ENCODE results near the gene ZGPAT.
A peak's percentile ranks its signal among the peaks of the same experiment; 100 is the strongest.
"Not testable (repeated sequence)": the region's sequence is repeated elsewhere in the genome, so short reads cannot be mapped to it uniquely, and the experiment has no call there.

ZGPAT gene

DNA sequence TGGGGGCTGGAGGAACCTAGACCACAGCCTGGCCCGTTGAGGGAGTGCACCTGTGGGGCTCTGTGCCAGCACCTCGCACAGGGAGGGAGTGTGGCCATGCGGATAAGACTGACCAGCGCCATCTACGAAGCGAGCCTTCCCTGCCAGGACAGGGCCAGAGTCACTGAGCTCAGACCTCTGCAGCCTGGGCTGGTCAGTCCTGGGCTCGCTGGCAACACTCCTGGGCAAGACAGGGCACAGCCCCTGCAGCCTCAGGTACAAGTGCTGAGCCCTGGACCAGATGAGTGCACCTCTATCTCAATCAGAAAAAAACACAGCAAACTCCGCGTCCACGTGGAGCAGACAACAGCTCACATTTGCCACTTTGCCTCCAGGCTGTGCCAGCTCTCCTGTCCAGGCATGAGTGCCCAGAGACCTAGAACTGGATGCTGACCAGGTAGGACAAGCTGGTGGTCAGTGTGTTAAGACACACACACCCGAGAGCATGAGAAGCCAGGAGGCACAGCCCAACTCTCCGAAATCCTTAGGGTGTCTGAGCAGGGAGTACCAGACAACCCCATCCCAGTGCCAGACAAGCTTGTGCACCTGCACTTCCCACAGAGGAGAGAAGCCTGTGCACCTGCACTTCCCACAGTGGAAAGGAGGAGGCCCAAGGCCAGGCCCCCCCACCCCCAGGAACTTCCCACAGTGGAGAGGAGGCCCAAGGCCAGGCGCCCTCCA, 4.9 kb upstream of the ZGPAT start:
- no peak for DNase-seq (ENCODE audit: low read depth in 3 of 3)

DNA sequence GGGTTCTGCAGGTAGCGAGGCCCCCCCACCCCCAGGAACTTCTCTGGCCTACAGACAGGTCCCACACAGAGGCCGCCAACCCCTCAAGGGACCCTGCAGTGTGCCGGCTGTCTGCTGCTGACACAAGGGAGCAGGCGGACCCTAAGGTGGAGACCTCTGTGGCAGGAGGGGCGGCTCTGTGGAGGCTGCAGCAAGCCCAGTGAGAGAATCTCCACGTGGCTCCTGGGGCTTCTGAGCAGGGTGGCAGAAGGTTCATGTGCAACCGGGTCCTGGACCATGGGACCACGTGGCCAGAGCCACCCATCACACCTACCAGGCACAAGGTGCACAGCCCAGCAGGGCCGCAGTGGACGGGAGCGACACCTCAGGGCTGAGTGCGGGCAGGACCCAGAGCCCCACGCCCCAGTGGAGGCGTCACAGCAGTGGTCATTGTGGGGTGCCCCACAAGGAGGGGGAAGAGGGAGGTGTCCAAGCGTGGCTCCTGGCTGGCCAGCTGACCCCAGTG, 4.3 kb upstream of the ZGPAT start:
- no peak for DNase-seq (ENCODE audit: low read depth in 3 of 3)

DNA sequence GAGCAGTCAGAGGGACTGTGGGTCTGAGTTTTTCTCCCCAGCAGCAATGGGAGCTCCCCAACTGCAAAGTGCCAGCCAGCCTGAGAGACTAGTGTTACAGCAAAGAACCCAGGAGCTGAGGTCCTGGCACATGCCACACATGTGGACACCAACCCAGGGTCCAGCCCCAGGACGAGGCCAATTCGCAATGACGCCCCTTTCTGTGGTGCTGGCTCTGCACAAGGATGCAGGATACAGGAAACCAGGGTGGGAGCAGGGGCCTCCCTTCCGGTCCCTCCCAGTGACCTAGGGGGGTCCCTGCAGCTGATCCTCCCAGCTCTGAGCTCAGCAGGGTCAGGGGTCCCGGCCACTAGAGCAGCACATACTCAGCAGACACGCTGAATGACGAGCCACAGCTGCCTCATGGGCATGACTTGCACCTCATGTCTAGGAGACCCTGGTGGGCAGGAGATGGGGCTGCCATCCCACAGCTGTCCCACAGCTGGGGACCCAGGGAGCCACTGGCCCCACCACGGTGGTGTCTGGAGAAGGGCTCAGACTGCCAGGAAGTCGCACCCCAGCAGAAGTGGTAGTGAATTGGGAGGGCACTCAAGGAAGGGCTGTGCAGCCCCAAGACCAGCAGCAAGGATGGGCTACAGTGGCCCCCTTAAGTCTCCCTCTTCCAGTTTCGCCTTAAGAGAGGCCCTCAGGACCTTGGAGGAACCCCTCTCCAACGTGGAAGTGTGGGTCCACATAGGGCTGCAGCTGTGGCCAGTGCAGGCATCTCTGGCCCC, 3.7 kb upstream of the ZGPAT start:
- DNase-seq (ENCODE audit: low read depth in 3 of 3) = no peak

DNA sequence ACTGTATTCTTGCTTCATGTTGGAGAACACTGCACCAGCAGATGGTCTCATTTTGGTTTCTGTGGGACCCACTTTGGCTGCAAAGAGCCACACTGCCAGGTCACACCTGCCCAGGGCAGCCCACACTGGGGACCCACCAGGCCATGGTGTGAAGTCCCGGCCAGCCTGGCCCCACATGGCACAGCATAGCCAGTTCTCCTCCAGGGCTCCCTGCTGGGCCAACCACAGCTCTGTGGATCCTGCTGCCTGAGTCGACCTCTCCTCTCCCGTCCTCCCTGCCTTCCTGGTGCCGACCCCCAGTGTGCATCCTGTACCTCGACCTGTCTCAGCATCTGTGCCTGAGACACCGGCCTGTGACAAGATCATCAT, 3.1 kb upstream of the ZGPAT start:
- no peak for DNase-seq (ENCODE audit: low read depth in 3 of 3)

DNA sequence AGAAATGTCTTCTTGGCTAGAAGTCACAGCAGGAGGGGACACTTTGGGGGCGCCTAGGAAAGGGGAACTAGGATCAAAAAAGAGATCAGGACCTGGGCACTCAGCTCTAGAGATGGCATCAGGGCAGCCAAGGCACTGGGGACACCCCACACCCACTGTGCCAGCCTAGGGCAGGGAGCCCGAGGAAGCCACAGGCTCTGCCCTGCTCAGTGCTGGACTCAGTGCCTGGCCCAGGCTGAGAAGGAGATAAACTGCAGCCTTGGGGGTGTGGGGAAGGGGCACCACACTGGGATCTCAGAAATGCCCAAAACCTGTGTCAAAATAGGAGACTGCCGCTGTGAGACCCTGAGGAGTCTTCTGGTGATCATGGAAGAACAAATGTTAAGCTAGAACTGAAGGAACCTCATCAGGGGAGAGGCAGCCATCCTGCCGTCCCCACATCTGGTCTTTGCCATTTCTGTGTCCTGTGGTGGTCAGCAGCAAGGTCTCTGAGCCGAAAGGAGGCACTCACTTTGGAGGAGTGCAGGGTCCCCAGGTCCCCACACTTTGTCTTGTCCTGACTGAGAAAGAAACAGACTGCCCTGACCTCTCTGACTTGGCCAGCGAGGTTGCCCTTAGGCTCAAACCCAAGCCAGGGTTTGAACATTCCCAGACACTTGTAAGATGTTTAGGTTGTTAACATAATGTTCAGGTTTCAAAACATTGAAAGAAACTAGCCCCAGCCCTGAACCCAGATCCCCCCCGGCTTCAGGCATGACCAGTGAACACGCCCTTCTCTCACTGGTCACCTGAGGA, 2.4 kb upstream of the ZGPAT start:
- no peak for DNase-seq (ENCODE audit: low read depth in 3 of 3)

DNA sequence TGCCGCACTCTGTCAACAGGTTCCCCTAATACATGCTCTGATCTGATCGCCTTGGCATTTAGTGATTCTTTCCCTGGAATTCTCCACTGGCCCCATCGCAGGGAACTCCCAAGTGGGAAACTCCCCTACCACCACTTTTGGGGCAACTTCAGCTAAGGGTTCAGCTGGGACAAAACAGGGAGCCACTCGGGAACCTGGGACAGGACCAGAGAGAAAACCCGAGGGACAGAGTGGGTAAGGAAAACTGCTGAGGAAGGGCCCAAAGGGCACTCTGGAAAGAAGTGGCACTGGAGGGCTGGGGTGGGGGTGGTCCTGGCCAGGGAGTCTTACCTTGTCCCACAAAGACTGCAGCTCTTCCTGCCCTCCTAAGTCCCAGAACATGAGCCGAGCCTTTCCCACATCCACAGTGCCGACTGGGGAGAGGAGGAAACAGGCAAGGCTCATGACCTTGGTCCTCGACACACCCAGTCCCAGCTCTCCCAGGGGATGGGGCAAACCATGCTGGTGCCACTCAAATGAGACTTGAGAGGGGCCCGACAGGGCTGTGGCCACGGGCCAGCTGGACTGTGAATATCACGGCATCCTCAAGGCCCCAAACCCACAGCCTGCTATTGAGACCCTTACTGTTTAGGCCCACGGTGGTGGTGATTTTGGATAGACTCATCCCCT, 1.7 kb upstream of the ZGPAT start:
- DNase-seq (ENCODE audit: low read depth in 3 of 3) = no peak

DNA sequence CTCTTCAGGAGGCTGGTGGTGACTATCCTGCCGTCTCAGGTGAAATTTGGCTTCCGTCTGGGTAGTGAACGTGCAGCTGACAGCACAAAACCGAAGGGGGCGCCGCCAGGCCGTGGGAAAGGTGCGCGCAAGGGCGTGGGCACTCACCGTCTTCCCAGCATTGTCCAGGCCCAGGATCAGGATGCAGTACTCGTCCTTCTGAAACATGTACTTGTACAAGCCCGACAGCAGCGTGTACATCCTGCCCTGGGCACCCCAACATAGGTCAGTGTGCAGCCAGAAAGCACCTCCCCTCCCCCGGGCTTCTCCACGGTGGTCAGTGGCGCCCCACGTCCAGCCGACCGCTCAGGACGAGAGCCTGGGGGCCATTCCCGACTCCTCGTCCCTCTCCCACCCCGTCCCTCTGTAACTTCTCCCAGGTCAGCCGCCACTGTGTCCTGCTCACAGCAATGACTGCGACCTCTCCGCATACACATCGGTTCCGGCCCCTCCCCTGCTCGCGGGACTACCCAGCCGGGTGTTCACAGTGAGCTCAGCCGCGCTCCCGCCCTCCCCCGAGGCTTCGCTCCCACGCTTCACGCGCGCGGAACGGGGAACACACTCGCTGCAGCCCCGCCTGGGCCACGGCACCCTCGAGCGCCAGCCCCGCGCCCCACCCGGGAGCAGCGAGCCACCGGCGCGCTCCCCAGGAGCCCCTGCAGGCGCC, 834 bp upstream of the ZGPAT start:
- DNase-seq (ENCODE audit: low read depth in 3 of 3) = peak; percentile 34 to 64 (median 35)

DNA sequence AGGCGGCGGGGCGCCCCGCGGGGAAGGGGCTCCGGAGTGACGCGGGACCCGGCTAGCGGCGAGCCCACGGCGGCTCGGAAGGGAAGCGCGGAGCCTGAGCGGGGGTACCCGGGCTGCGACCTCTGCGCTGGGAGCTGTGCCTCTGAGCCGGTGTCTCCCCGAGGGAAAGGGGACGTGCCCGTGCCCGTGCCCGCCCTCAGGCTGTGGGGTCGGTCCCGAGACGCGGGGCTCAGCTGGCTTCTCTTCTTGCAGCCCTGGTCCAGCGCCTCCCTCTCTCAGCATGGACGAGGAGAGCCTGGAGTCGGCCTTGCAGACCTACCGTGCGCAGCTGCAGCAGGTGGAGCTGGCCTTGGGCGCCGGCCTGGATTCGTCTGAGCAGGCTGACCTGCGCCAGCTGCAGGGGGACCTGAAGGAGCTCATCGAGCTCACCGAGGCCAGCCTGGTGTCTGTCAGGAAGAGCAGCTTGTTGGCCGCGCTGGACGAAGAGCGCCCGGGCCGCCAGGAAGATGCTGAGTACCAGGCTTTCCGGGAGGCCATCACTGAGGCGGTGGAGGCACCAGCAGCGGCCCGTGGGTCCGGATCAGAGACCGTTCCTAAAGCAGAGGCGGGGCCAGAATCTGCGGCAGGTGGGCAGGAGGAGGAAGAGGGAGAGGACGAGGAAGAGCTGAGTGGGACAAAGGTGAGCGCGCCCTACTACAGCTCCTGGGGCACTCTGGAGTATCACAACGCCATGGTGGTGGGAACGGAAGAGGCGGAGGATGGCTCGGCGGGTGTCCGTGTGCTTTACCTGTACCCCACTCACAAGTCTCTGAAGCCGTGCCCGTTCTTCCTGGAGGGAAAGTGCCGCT, 686 bp downstream of the ZGPAT start:
- no peak for DNase-seq (ENCODE audit: low read depth in 3 of 3)

DNA sequence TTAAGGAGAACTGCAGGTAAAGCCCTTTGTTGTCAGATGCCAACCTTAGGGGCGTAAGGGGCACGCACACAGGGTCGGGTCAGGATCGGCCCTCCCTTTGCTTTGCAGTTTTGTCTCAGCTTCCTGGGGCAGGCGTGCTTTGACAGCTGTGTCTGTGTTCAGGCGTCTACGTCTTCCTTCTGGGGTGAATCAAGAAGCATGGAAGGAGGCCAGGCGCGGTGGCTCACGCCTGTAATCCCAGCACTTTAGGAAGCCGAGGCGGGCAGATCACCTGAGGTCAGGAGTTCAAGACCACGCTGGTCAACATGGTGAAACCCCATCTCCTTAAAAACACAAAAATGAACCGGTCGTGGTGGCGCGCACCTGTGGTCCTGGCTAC, 1.3 kb downstream of the ZGPAT start:
- DNase-seq (ENCODE audit: low read depth in 3 of 3) = no peak

DNA sequence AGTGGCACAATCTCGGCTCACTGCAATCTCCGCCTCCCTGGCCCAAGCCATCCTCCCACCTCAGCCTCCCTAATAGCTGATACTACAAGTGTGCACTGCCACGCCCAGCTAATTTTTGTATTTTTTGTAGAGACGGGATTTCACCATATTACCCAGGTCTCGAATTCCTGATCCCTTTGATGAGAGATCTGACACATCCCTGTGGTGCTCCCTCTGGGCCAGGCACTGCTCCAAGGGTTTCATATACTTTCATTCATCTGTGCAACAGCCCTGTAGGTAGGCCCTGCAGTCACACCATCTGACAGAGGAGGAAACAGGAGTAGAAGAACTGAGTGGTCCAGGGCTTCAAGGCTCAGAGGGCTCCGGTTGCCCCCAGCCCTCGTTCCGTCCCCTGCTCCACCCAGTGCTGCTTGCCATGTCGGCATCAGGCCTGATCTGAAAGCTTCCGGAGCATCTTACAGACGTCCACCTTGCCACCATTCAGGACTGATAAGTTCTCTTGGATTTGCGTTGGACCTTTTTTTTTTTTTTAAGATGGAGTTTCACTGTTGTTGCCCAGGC, 3.3 kb downstream of the ZGPAT start:
- DNase-seq (ENCODE audit: low read depth in 3 of 3) = no peak

DNA sequence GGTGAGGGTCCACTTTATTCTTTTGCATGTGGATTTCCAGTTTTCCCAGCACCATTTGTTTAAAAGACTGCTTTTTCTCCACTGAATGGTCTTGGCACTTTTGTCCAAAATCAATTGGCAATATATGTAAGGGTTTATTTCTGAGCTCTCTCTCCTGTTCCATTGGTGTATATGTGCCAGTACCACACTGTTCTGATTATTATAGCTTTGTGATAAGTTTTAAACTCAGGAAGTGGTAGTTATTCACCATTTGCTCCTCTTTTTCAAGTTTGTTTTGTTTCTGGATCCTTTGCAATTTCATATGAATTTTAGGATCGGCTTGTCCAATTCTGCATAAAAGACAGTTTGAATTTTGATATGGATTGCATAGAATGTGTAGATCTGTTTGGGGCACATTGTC, 4.4 kb downstream of the ZGPAT start:
- DNase-seq (ENCODE audit: low read depth in 3 of 3) = no peak

DNA sequence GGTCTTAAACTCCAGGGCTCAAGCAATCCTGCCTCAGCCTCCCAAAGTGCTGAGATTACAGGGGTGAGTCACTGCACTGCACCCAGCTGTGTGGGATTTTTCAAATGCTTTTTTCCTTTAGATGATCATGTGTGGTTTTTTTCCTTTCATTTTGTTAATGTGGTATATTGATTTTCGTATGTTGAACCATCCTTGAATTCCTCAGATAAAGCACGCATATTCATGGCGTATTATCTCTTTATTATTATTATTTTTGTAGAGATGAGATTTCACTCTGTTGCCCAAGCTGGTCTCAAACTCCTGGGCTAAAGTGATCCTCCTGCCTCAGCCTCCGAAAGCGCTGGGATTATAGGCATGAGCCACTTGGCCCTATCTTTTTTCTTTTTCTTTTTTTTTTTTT, 7.0 kb downstream of the ZGPAT start:
- no peak for DNase-seq (ENCODE audit: low read depth in 3 of 3)

DNA sequence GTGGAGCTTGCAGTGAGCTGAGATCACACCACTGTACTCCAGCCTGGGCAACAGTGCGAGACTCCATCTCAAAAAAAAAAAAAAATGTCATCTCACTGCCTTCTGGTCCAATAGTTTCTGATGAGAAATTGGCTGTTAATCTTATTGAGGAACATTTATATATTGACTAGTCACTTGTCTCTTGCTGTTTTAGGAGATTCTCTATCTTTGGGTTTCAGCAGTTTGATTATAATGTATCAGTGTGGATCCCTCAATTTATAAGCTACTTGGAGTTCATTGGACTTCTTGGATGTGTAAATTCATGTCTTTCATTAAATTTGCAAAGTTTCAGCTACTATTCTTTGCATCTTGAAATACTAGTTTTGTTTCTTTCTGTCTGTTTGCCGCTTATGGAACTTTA, 11.2 kb downstream of the ZGPAT start:
- no peak for DNase-seq (ENCODE audit: low read depth in 3 of 3)

DNA sequence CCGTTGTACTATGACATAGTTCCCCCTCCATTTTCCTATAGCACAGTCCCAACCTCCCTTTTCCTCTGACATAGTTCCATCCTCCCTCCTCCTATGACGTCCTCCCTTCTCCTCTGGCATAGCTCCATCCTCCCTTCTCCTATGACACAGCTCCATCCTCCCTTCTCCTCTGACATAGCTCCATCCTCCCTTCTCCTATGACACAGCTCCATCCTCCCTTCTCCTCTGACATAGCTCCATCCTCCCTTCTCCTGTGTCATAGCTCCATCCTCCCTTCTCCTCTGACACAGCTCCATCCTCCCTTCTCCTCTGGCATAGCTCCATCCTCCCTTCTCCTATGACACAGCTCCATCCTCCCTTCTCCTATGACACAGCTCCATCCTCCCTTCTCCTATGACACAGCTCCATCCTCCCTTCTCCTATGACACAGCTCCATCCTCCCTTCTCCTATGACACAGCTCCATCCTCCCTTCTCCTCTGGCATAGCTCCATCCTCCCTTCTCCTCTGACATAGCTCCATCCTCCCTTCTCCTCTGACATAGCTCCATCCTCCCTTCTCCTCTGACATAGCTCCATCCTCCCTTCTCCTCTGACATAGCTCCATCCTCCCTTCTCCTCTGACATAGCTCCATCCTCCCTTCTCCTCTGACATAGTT, 15.3 kb downstream of the ZGPAT start:
- not testable (repeated sequence) for DNase-seq (ENCODE audit: low read depth in 3 of 3)

DNA sequence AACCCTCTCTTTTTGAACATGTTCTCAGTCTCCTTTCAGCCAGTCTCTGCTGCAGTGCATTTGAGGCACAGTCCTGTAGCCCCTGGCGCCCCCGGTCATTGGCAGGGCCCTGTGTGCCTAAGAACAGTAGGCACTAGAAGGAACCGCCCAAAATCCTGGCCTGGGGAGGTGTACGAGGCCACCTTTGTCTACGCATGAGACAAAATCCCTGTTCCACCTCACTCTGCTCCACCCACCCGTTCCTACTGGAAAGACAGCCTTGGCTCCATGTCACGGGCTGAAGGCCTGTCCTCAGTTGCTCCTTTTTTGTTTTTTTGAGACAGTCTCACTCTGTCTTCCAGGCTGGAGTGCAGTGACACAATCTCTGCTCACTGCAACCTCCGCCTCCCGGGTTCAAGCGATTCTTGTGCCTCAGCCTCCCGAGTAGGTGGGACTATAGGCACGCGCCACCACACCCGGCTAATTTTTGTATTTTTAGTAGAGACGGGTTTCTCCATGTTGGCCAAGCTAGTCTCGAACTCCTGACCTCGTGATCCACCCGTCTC, 22.4 kb downstream of the ZGPAT start:
- DNase-seq (ENCODE audit: low read depth in 3 of 3) = not testable (repeated sequence)

DNA sequence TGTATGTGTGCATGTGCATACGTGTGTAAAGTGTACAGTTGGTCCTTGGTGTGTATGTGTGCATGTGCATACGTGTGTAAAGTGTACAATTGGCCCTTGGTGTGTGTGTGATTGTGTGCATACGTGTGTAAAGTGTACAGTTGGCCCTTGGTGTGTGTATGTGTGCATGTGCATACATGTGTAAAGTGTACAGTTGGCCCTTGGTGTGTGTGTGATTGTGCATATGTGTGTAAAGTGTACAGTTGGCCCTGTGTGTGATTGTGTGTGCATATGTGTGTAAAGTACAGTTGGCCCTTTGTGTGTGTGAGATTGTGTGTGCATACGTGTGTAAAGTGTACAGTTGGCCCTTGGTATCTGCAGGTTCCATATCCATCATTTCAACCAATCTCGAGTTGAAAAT, 23.6 kb downstream of the ZGPAT start:
- no peak for DNase-seq (ENCODE audit: low read depth in 3 of 3)

DNA sequence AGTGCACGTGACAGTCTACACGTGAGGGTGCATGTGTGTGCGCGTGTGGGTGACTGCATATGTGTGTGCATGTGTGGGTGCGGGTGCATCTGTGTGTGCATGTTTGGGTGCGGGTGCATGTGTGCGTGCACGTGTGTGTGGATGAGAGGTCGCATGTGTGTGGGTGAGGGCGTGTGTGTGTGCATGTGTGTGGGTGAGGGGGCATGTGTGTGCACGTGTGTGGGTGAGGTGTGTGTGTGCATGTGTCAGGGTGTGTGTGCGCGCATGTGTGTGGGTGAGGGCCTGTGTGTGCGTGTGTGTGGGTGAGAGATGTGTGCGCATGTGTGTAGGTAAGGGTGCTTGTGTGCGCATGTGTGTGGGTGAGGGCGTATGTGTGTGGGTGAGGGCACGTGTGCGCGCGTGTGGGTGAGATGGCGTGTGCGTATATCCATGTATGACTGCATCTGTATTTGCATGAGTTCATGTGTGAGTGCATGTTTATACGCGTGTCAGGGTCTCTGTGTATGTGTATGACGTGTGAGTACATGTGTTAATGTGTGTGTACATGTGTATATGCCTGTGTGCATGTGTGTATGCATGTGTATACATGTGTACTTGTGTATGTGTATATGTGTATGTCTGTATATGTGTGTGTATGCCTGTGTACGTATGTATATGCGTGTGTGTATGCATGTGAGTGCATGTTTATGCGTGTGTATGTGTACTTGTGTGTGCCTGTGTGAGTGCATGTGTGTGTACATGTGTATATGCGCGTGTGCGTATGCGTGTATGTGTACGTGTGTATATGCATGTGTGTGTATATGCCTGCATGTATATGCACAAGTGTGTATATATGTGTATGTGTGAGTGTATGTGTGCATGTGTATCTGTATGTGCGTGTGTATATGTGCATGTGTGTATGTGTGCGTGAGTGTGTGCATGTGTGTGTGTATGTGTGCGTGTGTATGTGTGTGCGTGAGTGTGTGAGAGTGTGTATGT, 24.6 kb downstream of the ZGPAT start:
- no peak for DNase-seq (ENCODE audit: low read depth in 3 of 3)

DNA sequence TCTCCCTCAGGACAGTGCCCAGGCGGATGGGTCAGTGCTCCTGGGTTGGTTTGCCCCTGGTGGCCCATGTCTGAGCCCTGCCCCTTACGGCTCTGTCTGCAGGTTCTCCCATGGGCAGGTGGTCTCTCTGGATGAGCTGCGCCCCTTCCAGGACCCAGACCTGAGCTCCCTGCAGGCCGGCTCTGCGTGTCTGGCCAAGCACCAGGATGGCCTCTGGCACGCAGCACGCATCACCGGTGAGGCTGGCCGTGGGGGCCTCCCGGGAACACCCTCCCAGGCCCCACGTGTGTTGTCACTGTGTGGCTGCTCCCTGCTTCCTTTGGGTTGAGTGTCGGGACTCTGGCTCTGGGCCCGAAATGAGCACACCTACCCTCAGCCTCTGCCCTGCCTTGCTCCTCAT, 25.3 kb downstream of the ZGPAT start:
- no peak for DNase-seq (ENCODE audit: low read depth in 3 of 3)

Data from stimulated activated CD4-positive, alpha-beta T cell treated with anti-CD3 and anti-CD28 coated beads, TNF-alpha, amount 100 ng/mL, for 24 hours (primary cell).